Measurements from ENCODE around the gene NCBP3. TPM values are rescaled to one million over a fixed set of nuclear protein-coding genes. Genes with fewer than 3 reads are reported as not detected.
A peak's percentile ranks its signal among the peaks of the same experiment; 100 is the strongest.

The NCBP3 gene
- total and polyA plus RNA-seq, 8 donors = 7.6 to 40.6 (median 23.6) TPM

DNA sequence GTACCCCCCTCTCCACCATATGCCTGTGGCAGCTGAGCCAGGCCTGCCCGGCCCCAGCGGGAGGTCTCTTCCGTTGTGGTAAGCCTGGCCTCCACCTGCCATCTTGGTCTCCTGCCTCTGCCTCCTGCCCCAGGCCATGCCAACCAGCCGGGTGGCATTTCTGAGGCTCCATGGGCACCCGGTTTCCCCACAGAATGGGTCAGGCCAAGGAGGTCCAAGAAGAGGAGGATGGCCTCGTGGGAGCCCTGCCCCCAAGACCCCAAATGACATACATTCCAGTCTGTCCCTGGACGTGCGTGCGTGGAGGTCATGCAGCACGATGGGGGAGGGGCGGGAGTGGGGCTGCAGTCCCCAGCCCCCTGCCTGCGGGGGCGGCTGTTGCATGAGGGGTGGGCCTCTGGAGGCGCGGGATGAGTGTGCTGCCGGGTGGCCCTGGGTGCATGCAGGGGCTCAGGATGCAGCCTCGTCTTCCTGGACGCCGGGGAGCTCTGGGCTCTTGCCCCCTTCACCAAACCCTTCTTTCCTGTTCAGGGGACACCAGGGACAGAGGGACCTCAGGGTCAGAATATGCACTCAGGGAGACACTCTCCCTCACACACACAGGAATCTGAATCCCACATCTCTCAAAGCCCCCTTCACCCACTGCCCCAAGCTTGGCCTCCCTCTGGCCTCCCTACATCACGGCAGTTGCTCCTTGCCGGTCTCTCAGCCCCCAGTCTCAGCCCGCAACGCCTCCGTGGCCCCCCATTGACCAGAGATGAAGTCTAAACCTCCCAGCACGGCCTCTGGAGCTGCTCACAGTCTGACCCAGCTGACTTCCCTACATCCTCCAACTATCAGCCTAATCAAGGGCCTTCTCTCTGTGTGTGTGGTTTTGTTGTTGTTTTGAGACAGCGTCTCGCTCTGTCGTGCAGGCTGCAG is 16.0 kb upstream of the NCBP3 start:
- H3K4me1 ChIP-seq = peaks cover 0 to 11% (median 5%) of the 10 kb centered on the region in 4 donors
- TF ChIP-seq POLR2AphosphoS5 (IDR thresholded peaks at IDR 0.05) = no peak
- TF ChIP-seq, protein P1, sequence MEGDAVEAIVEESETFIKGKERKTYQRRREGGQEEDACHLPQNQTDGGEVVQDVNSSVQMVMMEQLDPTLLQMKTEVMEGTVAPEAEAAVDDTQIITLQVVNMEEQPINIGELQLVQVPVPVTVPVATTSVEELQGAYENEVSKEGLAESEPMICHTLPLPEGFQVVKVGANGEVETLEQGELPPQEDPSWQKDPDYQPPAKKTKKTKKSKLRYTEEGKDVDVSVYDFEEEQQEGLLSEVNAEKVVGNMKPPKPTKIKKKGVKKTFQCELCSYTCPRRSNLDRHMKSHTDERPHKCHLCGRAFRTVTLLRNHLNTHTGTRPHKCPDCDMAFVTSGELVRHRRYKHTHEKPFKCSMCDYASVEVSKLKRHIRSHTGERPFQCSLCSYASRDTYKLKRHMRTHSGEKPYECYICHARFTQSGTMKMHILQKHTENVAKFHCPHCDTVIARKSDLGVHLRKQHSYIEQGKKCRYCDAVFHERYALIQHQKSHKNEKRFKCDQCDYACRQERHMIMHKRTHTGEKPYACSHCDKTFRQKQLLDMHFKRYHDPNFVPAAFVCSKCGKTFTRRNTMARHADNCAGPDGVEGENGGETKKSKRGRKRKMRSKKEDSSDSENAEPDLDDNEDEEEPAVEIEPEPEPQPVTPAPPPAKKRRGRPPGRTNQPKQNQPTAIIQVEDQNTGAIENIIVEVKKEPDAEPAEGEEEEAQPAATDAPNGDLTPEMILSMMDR (IDR thresholded peaks at IDR 0.05) = no peak
- TF ChIP-seq POLR2A (IDR thresholded peaks at IDR 0.05) = no peak
- TF ChIP-seq EP300 (IDR thresholded peaks at IDR 0.05) = no peak
- no peaks in the 10 kb centered on the region for H3K9me3 ChIP-seq
- intact Hi-C loops (cut with DNase I; ENCODE audit: low total_unique reads) = no loop called here
- no peak overlapping the region for H3K27ac ChIP-seq
- H3K36me3 ChIP-seq = peaks cover 0 to 26% (median 23%) of the 10 kb centered on the region in 4 donors
- 86 to 92% (median 89%) methylated on average over 22 to 28 of the region's 28 CpGs for WGBS, 5 donors
- H3K27me3 ChIP-seq = no peaks in the 10 kb centered on the region
- no peak overlapping the region for H3K4me3 ChIP-seq
- DNase-seq = no peak

DNA sequence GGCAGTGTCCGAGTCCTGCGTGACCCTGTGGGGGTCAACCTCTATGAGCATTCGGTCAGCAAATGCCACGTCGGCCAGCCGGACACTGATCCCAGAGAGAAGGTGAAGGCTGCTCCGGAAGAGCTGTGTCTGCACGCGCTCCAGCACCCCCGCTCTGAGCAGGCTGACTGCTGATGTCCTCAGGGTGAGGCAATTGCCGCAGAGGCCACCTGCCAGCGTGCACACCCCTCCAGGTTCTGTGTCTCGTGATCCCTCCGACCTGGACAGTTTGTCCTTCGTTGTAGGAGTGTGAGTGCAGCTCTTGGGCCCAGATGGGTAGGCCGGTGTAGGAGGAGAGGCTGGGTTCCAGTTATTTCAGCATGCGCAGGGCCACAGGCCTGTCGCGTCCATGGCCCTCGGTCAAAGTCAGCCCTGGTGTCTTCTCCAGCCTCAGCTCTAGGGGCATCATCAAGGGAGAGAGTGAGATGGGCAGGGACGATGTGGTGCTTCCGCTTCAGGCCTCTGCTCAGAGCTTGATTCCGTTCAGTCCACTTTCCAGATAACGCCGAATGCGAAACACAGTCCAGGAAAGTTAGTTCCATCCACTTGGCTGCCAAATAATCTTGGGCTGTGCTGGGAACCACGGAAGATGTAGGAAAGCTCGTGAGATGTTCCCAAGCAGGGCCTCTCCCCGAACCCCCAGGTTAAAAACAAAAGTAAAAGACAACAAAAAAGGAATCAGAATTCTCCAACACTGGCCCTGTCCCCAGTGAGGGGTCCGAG is 15.1 kb upstream of the NCBP3 start:
- intact Hi-C loops (cut with DNase I; ENCODE audit: low total_unique reads) = no loop called here
- 92 to 96% (median 94%) methylated on average over 23 to 30 of the region's 30 CpGs for WGBS, 5 donors
- peaks cover 0 to 11% (median 5%) of the 10 kb centered on the region in 4 donors for H3K4me1 ChIP-seq
- no peak overlapping the region for H3K27ac ChIP-seq
- peaks cover 0 to 26% (median 23%) of the 10 kb centered on the region in 4 donors for H3K36me3 ChIP-seq
- no peaks in the 10 kb centered on the region for H3K27me3 ChIP-seq
- H3K9me3 ChIP-seq = no peaks in the 10 kb centered on the region
- H3K4me3 ChIP-seq = no peak overlapping the region
- TF ChIP-seq POLR2A (IDR thresholded peaks at IDR 0.05) (no peak), POLR2AphosphoS5 (IDR thresholded peaks at IDR 0.05) (no peak), EP300 (IDR thresholded peaks at IDR 0.05) (no peak)
- TF ChIP-seq, protein P1 (IDR thresholded peaks at IDR 0.05) = no peak
- no peak for DNase-seq

DNA sequence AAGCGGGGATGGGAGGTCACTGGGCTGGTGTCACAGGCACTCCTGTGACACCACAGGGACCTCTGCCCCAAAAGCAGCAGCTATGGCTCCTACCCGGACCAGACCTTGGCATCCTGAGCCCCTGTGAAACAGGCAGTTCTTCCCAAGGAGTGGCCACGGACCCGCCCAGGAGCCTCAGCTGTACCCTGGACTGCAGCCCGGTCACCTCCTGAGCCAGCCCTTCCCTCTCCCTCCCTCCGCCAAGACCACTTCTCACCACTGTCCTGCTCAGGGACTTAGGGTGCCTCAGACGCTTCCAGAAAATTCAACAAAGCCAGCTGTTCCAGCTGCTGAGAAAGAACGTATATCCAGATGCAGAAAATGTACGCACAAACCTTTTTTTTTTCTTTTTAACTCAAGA is 13.9 kb upstream of the NCBP3 start:
- Histone ChIP-seq H3K9me3 (no peaks in the 10 kb centered on the region), H3K4me3 (no peak overlapping the region), H3K4me1 (peaks cover 0 to 5% (median under 1%) of the 10 kb centered on the region in 4 donors), H3K27ac (no peak overlapping the region), H3K27me3 (no peaks in the 10 kb centered on the region), H3K36me3 (peaks cover 0 to 26% (median 21%) of the 10 kb centered on the region in 4 donors)
- DNase-seq = peak in 1 of 2 donors; percentile 62
- TF ChIP-seq POLR2AphosphoS5 (IDR thresholded peaks at IDR 0.05) (no peak), EP300 (IDR thresholded peaks at IDR 0.05) (no peak), POLR2A (IDR thresholded peaks at IDR 0.05) (no peak)
- TF ChIP-seq, protein P1 (IDR thresholded peaks at IDR 0.05) = no peak
- intact Hi-C loops (cut with DNase I; ENCODE audit: low total_unique reads) = no loop called here
- 68 to 84% (median 74%) methylated on average over 7 to 9 of the region's 9 CpGs for whole genome bisulfite sequencing, 5 donors
